MM.1S (cell line): ENCODE results near the gene RARG.

ENCODE experiments used
- DNase-seq: peaks from one replicate; pipeline ENCODE4 v3.0.0-alpha.2; 2015
- H2AFZ ChIP-seq: fragments of 300-600 bp; sonication (generic); 2 replicates; pipeline ENCODE4 v1.6.0; 2016; ENCODE audit warnings: antibody characterized with exemption, low read length
- H3F3A ChIP-seq: fragments of 300-600 bp; sonication (generic); 2 replicates; pipeline ENCODE4 v1.6.1; 2016; ENCODE audit warnings: mild to moderate bottlenecking, antibody characterized with exemption, low read length, moderate library complexity, mixed read lengths; ENCODE audit not compliant: insufficient read depth
- H3K27ac ChIP-seq: fragments of 300-600 bp; sonication (generic); 2 replicates; pipeline ENCODE4 v1.5.1; 2016; ENCODE audit warnings: mild to moderate bottlenecking, low read length
- H3K27me3 ChIP-seq: fragments of 300-600 bp; sonication (generic); replicated peaks from 2 replicates; pipeline ENCODE4 v1.6.0; 2016; ENCODE audit warnings: low read length; ENCODE audit not compliant: insufficient read depth
- H3K36me3 ChIP-seq: fragments of 300-600 bp; sonication (generic); replicated peaks from 2 replicates; pipeline ENCODE4 v1.6.1; 2016; ENCODE audit warnings: mild to moderate bottlenecking, low read length, mixed read lengths; ENCODE audit not compliant: insufficient read depth
- H3K4me1 ChIP-seq: fragments of 300-600 bp; sonication (generic); 2 replicates; pipeline ENCODE4 v1.6.1; 2016; ENCODE audit warnings: low read length, mixed read lengths
- H3K4me2 ChIP-seq: fragments of 300-600 bp; sonication (generic); 2 replicates; pipeline ENCODE4 v1.6.0; 2016; ENCODE audit warnings: low read depth, low read length
- H3K4me3 ChIP-seq: fragments of 300-600 bp; sonication (generic); 2 replicates; pipeline ENCODE4 v1.5.1; 2016; ENCODE audit warnings: low read length, mixed read lengths
- H3K79me2 ChIP-seq: fragments of 300-600 bp; sonication (generic); 2 replicates; pipeline ENCODE4 v1.6.1; 2016; ENCODE audit warnings: mixed run types, low read length, mixed read lengths
- H3K9ac ChIP-seq: fragments of 300-600 bp; sonication (generic); 2 replicates; pipeline ENCODE4 v1.6.1; 2016; ENCODE audit warnings: low read length, mixed read lengths
- H3K9me2 ChIP-seq: fragments of 300-600 bp; sonication (generic); replicated peaks from 2 replicates; pipeline ENCODE4 v1.6.1; 2016; ENCODE audit warnings: mild to moderate bottlenecking, low read length, mixed read lengths; ENCODE audit not compliant: insufficient read depth
- H3K9me3 ChIP-seq: fragments of 300-600 bp; sonication (generic); replicated peaks from 2 replicates; pipeline ENCODE4 v1.6.1; 2016; ENCODE audit warnings: mild to moderate bottlenecking, low read length, mixed read lengths; ENCODE audit not compliant: insufficient read depth
- H4K20me1 ChIP-seq: fragments of 300-600 bp; sonication (generic); 2 replicates; pipeline ENCODE4 v1.6.1; 2016; ENCODE audit warnings: mild to moderate bottlenecking, low read length, moderate library complexity, mixed read lengths; ENCODE audit not compliant: insufficient read depth
- EZH2 ChIP-seq: fragments of 300-600 bp; sonication (generic); optimal IDR thresholded peaks from 2 replicates; pipeline ENCODE3; 2017; ENCODE audit warnings: low read depth, mild to moderate bottlenecking, antibody characterized with exemption, low read length, mixed read lengths
- EZH2phosphoT487 ChIP-seq: fragments of 300-600 bp; sonication (generic); IDR thresholded peaks from 2 replicates; pipeline ENCODE4 v1.6.1; 2018; ENCODE audit warnings: antibody characterized with exemption, low read length
- TF ChIP-seq, protein P1 (sequence below): fragments of 300-600 bp; sonication (generic); IDR thresholded peaks from 2 replicates; pipeline ENCODE4 v1.5.1; 2016; ENCODE audit warnings: antibody characterized with exemption, low read length, mixed read lengths

Gene RARG

DNA sequence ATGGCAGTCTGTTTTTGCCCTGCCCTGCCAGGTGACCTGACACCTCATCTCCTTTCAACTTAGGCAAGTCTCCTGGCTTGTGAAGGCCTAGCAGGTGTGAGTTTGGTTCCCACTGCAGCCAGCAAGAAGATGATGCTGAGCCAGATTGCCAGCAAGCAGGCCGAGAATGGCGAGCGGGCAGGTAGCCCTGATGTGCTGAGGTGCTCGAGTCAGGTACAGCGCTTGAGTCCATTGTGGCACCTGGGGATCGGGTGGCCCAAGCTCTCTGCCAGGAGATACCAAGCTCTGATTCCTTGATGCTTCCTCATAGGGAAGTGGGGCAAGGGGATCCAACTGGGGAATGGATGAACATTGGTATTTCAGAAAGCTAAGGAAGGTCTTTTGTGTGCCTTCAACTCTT, 47.2 kb downstream of the RARG start:
- Histone ChIP-seq H3K79me2 (peaks cover 43% of the 10 kb centered on the region), H4K20me1 (peaks cover 2% of the 10 kb centered on the region), H3K4me3 (no peak overlapping the region), H3K9ac (no peak overlapping the region), H3K9me3 (no peaks in the 10 kb centered on the region), H3K4me1 (peaks cover 26% of the 10 kb centered on the region), H3K36me3 (peaks cover 14% of the 10 kb centered on the region; the same call in 1 of the 2 replicates), H3K4me2 (no peak overlapping the region), H3F3A (peaks cover 64% of the 10 kb centered on the region), H3K27me3 (no peaks in the 10 kb centered on the region), H3K9me2 (no peaks in the 10 kb centered on the region), H3K27ac (no peak overlapping the region), H2AFZ (no peak overlapping the region)
- TF ChIP-seq, protein P1, sequence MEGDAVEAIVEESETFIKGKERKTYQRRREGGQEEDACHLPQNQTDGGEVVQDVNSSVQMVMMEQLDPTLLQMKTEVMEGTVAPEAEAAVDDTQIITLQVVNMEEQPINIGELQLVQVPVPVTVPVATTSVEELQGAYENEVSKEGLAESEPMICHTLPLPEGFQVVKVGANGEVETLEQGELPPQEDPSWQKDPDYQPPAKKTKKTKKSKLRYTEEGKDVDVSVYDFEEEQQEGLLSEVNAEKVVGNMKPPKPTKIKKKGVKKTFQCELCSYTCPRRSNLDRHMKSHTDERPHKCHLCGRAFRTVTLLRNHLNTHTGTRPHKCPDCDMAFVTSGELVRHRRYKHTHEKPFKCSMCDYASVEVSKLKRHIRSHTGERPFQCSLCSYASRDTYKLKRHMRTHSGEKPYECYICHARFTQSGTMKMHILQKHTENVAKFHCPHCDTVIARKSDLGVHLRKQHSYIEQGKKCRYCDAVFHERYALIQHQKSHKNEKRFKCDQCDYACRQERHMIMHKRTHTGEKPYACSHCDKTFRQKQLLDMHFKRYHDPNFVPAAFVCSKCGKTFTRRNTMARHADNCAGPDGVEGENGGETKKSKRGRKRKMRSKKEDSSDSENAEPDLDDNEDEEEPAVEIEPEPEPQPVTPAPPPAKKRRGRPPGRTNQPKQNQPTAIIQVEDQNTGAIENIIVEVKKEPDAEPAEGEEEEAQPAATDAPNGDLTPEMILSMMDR, result no peak
- no peak for TF ChIP-seq EZH2phosphoT487
- no peak for TF ChIP-seq EZH2
- DNase-seq, result no peak

DNA sequence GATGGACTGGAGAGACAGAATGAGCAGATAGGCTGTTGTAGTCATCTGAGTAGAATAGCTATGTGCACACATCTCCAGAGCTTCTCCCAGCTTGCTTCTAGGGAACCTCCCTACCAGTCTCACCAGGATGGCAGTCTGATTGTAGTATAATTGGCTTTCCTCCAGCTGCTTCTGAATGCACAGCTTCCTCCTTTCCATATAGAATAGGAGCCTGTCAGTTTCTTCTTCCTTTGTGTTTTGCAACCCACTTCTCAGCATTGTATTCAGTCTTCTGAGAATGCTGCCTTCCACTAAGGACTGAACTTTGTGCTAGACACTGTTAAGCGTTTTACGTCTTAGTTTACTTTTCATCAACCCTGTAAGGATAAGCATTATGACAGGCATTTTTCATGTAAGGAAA, 49.1 kb downstream of the RARG start:
- H3K27me3 ChIP-seq, result no peaks in the 10 kb centered on the region
- no peaks in the 10 kb centered on the region for H3K9me3 ChIP-seq
- H3K4me2 ChIP-seq, result peak overlapping the region; percentile 97; the same call in 1 of the 2 replicates
- no peaks in the 10 kb centered on the region for H3K9me2 ChIP-seq
- H4K20me1 ChIP-seq, result no peaks in the 10 kb centered on the region; the same call in 1 of the 2 replicates
- H2AFZ ChIP-seq, result no peak overlapping the region
- H3F3A ChIP-seq, result peaks cover 54% of the 10 kb centered on the region
- no peak overlapping the region for H3K27ac ChIP-seq
- TF ChIP-seq, protein P1, result no peak
- TF ChIP-seq EZH2phosphoT487, result no peak
- TF ChIP-seq EZH2, result no peak
- H3K79me2 ChIP-seq, result peaks cover 49% of the 10 kb centered on the region
- H3K4me1 ChIP-seq, result peaks cover 34% of the 10 kb centered on the region
- no peak for DNase-seq
- no peak overlapping the region for H3K9ac ChIP-seq
- H3K36me3 ChIP-seq, result peaks cover 14% of the 10 kb centered on the region; the same call in 1 of the 2 replicates
- no peak overlapping the region for H3K4me3 ChIP-seq

DNA sequence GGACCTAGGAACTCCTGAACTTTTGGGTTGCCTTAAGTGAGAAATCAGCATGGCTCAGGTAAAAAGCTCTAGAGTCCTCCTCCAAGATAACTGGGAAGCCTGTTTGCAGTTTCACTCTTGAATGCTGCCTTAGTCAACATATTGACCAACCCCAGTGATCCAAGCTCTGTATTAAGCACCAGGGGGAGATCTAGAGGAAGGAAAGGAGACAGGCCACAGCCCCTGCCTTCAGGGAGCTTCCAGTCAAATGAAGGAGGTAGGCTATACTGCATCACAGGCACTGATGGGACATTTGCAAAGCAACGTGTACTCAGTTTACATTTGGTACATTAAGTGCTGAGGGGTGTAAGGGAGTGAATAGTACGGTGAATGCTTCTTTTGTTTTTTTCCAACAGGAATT, 50.1 kb downstream of the RARG start:
- H3K36me3 ChIP-seq, result peaks cover 14% of the 10 kb centered on the region; the same call in 1 of the 2 replicates
- peak overlapping the region; percentile 97 for H3K4me2 ChIP-seq
- TF ChIP-seq, protein P1, result no peak
- no peak for TF ChIP-seq EZH2
- TF ChIP-seq EZH2phosphoT487, result no peak
- H3K9ac ChIP-seq, result no peak overlapping the region; the same call in 1 of the 2 replicates
- H3K27me3 ChIP-seq, result no peaks in the 10 kb centered on the region
- H3K9me3 ChIP-seq, result no peaks in the 10 kb centered on the region
- H2AFZ ChIP-seq, result no peak overlapping the region
- H3K79me2 ChIP-seq, result peaks cover 49% of the 10 kb centered on the region
- H3K4me1 ChIP-seq, result peaks cover 34% of the 10 kb centered on the region
- peak overlapping the region; percentile 68 for H3K4me3 ChIP-seq
- H3F3A ChIP-seq, result peaks cover 45% of the 10 kb centered on the region
- no peak for DNase-seq
- no peaks in the 10 kb centered on the region for H3K9me2 ChIP-seq
- H4K20me1 ChIP-seq, result no peaks in the 10 kb centered on the region; the same call in 1 of the 2 replicates
- H3K27ac ChIP-seq, result no peak overlapping the region
